SU-DHL-6 (cell line): ENCODE measurements around the gene XPNPEP2.

ENCODE experiments used
- CTCF ChIP-seq: fragments of 200-600 bp; sonication (generic); IDR thresholded peaks from one replicate; pipeline ENCODE4 v1.5.1; 2017; ENCODE audit warnings: antibody characterized with exemption, mild to moderate bottlenecking, low read length, moderate library complexity; ENCODE audit not compliant: insufficient read depth, poor library complexity, severe bottlenecking
- EZH2phosphoT487 ChIP-seq: fragments of 200-600 bp; sonication (generic), shearing (Covaris generic); conservative IDR thresholded peaks from 2 replicates; pipeline ENCODE4 v1.6.1; 2018; ENCODE audit warnings: mild to moderate bottlenecking, antibody characterized with exemption, low read length, moderate library complexity, mixed read lengths

GRCh38 chrX:129786210-129786651 is 47.5 kb downstream of the XPNPEP2 start:
- TF ChIP-seq CTCF (no peak), EZH2phosphoT487 (no peak)
